OCI-LY7 (cell line): ENCODE data around the gene SULT6B1. TPM values are rescaled to one million over a fixed set of nuclear protein-coding genes. Genes with fewer than 3 reads are reported as not detected.
"Not testable (repeated sequence)": the region's sequence is repeated elsewhere in the genome, so short reads cannot be mapped to it uniquely, and the experiment has no call there.

Source experiments
- BruUV-seq: library from RNA; stranded (reverse); fragments of 400-500 nt; replicated peaks from 2 replicates; lab custom pipeline; 2021; lab: Mats Ljungman, UMichigan
- CTCF ChIA-PET: fragments of 300-600 bp; sonication (Branson Sonifier 250); formaldehyde crosslinking; loops from one replicate; lab custom pipeline; 2022; ENCODE audit warnings: antibody characterized with exemption; ENCODE audit not compliant: unreplicated experiment; lab: Charles Lee
- POLR2A ChIA-PET: fragments of 300-600 bp; sonication (Branson Sonifier 250); formaldehyde crosslinking; loops from one replicate; lab custom pipeline; 2022; ENCODE audit warnings: antibody characterized with exemption; lab: Charles Lee
- DNase-seq: peaks from one replicate; pipeline ENCODE4 v3.0.0-alpha.2; 2015; ENCODE audit warnings: low spot score
- H2AFZ ChIP-seq: fragments of 200-600 bp; sonication (generic), shearing (Covaris generic); 2 replicates; pipeline ENCODE4 v1.6.1; 2014; ENCODE audit warnings: mild to moderate bottlenecking, antibody characterized with exemption, low read length, moderate library complexity
- H3K27ac ChIP-seq: fragments of 200-600 bp; sonication (generic); 2 replicates; pipeline ENCODE4 v1.5.1; 2014; ENCODE audit warnings: mixed run types, low read depth, mild to moderate bottlenecking, moderate library complexity, low read length, inconsistent platforms; ENCODE audit not compliant: poor library complexity, severe bottlenecking
- H3K36me3 ChIP-seq: fragments of 200-600 bp; sonication (generic); 2 replicates; pipeline ENCODE4 v1.6.1; 2014; ENCODE audit warnings: mild to moderate bottlenecking, antibody characterized with exemption, low read length, moderate library complexity, mixed read lengths; ENCODE audit not compliant: insufficient read depth
- H3K4me1 ChIP-seq: fragments of 200-600 bp; sonication (generic); 2 replicates; pipeline ENCODE4 v1.5.1; 2014; ENCODE audit warnings: mild to moderate bottlenecking, low read length; ENCODE audit not compliant: insufficient read depth, poor library complexity, severe bottlenecking
- H3K4me2 ChIP-seq: fragments of 200-600 bp; sonication (generic); 2 replicates; pipeline ENCODE4 v1.6.1; 2014; ENCODE audit warnings: mild to moderate bottlenecking, low read length
- H3K4me3 ChIP-seq: fragments of 200-600 bp; sonication (generic); 2 replicates; pipeline ENCODE4 v1.5.1; 2014; ENCODE audit warnings: mild to moderate bottlenecking, low read depth, low read length; ENCODE audit not compliant: poor library complexity, severe bottlenecking
- H3K79me2 ChIP-seq: fragments of 200-600 bp; sonication (generic); 2 replicates; pipeline ENCODE4 v1.6.1; 2016; ENCODE audit warnings: low read depth, mild to moderate bottlenecking, low read length, moderate library complexity, mixed read lengths; ENCODE audit not compliant: insufficient read depth
- H3K9me2 ChIP-seq: fragments of 200-600 bp; sonication (generic); 2 replicates; pipeline ENCODE4 v1.6.1; 2016; ENCODE audit warnings: mild to moderate bottlenecking, low read length, mixed read lengths; ENCODE audit not compliant: insufficient read depth
- H3K9me3 ChIP-seq: fragments of 200-600 bp; sonication (generic); 2 replicates; pipeline ENCODE4 v1.6.1; 2014; ENCODE audit warnings: mild to moderate bottlenecking, mixed run types, low read length, mixed read lengths
- H4K20me1 ChIP-seq: fragments of 200-600 bp; sonication (generic); 2 replicates; pipeline ENCODE4 v1.6.1; 2014; ENCODE audit warnings: mild to moderate bottlenecking, antibody characterized with exemption, low read length, moderate library complexity, mixed read lengths; ENCODE audit not compliant: insufficient read depth
- EZH2phosphoT487 ChIP-seq: fragments of 200-600 bp; sonication (generic); IDR thresholded peaks from 2 replicates; pipeline ENCODE4 v1.6.1; 2018; ENCODE audit warnings: low read depth, borderline replicate concordance, mild to moderate bottlenecking, mixed run types, antibody characterized with exemption, low read length, moderate library complexity, mixed read lengths
- intact Hi-C: fragments of 100-400 bp; cut with micrococcal nuclease; formaldehyde crosslinking; loops from one replicate; pipeline ENCODE4 v1.10.0; 2022; ENCODE audit not compliant: unreplicated experiment
- total RNA-seq, 2 experiments: library from RNA; depleted of rRNA in 1 of 2; stranded (reverse); fragments of >200 nt in 1 of 2; shearing (Covaris generic) in 1 of 2; gene quantifications; 2 replicates each; pipeline ENCODE4 v1.2.3, GENCODE V29; 2014 to 2022
- TF ChIP-seq, protein P1 (sequence below): fragments of 200-600 bp; sonication (generic); conservative IDR thresholded peaks from 2 replicates; pipeline ENCODE4 v1.5.1; 2014; ENCODE audit warnings: mild to moderate bottlenecking, antibody characterized with exemption, low read length, moderate library complexity, mixed read lengths

The SULT6B1 gene
- total RNA-seq, 2 experiments from 2014 or later, result not detected

- H3K79me2 ChIP-seq, result peaks cover 9% of the 10 kb centered on the region; the same call in 1 of the 2 replicates
- ChIA-PET CTCF (no interaction called here), POLR2A (interaction anchor here (0.6 to 1.2 kb wide), 3 partner anchors 37 to 845 kb away, joined by 3 to 4 read pairs (median 3); no protein-coding TSS in a partner anchor)
- H3K27ac ChIP-seq, result peak overlapping the region; percentile 16
- no peak overlapping the region for H2AFZ ChIP-seq
- no peak for DNase-seq
- H3K9me2 ChIP-seq, result no peaks in the 10 kb centered on the region
- H4K20me1 ChIP-seq, result peaks cover 5% of the 10 kb centered on the region; the same call in 1 of the 2 replicates
- no TSS peak for BruUV-seq
- H3K4me1 ChIP-seq, result peaks cover 12% of the 10 kb centered on the region
- intact Hi-C loops, result no loop called here
- no peak overlapping the region for H3K4me3 ChIP-seq
- no peaks in the 10 kb centered on the region for H3K9me3 ChIP-seq
- H3K36me3 ChIP-seq, result peaks cover 97% of the 10 kb centered on the region
- TF ChIP-seq, protein P1, sequence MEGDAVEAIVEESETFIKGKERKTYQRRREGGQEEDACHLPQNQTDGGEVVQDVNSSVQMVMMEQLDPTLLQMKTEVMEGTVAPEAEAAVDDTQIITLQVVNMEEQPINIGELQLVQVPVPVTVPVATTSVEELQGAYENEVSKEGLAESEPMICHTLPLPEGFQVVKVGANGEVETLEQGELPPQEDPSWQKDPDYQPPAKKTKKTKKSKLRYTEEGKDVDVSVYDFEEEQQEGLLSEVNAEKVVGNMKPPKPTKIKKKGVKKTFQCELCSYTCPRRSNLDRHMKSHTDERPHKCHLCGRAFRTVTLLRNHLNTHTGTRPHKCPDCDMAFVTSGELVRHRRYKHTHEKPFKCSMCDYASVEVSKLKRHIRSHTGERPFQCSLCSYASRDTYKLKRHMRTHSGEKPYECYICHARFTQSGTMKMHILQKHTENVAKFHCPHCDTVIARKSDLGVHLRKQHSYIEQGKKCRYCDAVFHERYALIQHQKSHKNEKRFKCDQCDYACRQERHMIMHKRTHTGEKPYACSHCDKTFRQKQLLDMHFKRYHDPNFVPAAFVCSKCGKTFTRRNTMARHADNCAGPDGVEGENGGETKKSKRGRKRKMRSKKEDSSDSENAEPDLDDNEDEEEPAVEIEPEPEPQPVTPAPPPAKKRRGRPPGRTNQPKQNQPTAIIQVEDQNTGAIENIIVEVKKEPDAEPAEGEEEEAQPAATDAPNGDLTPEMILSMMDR, result no peak
- TF ChIP-seq EZH2phosphoT487, result no peak
- no peak overlapping the region for H3K4me2 ChIP-seq
Measured at GRCh38 chr2:37215250-37215649, 26.8 kb upstream of the SULT6B1 start.

GRCh38 chr2:37211939-37212338 is 23.5 kb upstream of the SULT6B1 start:
- peaks cover 35% of the 10 kb centered on the region; the same call in 1 of the 2 replicates for H3K79me2 ChIP-seq
- intact Hi-C loops, result no loop called here
- H3K36me3 ChIP-seq, result peaks cover 99% of the 10 kb centered on the region
- H2AFZ ChIP-seq, result no peak overlapping the region
- H4K20me1 ChIP-seq, result peaks cover 5% of the 10 kb centered on the region; the same call in 1 of the 2 replicates
- peaks cover 22% of the 10 kb centered on the region for H3K9me3 ChIP-seq
- no peaks in the 10 kb centered on the region for H3K9me2 ChIP-seq
- H3K27ac ChIP-seq, result no peak overlapping the region
- no peak for DNase-seq
- H3K4me3 ChIP-seq, result no peak overlapping the region
- TF ChIP-seq EZH2phosphoT487, result no peak
- TF ChIP-seq, protein P1, result no peak
- ChIA-PET CTCF (no interaction called here), POLR2A (interaction anchor here (2.0 to 2.2 kb wide), 2 partner anchors 15 to 20 kb away, joined by 5 to 7 read pairs; partner anchors contain the start of genes CEBPZ, CEBPZOS and NDUFAF7)
- no peak overlapping the region for H3K4me2 ChIP-seq
- H3K4me1 ChIP-seq, result peaks cover 12% of the 10 kb centered on the region
- BruUV-seq, result no TSS peak

DNA sequence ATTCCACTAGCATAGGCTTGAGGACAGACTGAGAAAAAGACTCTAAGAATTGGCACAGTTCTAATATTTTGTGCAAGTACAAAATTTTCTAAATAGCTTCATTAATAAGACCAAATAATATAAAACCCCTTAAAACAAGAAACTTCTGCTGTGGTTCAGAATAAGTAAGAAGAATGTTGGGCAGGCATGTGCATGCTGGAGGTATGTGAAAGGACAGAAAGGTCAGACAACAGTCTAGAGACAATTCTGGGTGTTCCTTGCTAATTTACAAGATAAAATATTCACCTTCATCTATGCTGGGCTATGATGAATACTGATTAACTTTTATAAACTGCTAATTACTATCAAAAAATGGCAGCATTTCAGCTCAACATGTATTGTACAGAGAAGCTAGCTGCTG is 22.7 kb upstream of the SULT6B1 start:
- H3K36me3 ChIP-seq, result peaks cover 99% of the 10 kb centered on the region

GRCh38 chr2:37206760-37207159 is 18.3 kb upstream of the SULT6B1 start:
- TSS peak; percentile 8 for BruUV-seq
- H3K9me2 ChIP-seq, H3K4me1 ChIP-seq, H3K27ac ChIP-seq, intact Hi-C loops, H2AFZ ChIP-seq, H3K4me3 ChIP-seq, H4K20me1 ChIP-seq, H3K4me2 ChIP-seq, DNase-seq, CTCF ChIA-PET: not testable (repeated sequence)
- Histone ChIP-seq H3K79me2 (peaks cover 74% of the 10 kb centered on the region; the same call in 1 of the 2 replicates), H3K36me3 (peaks cover 100% of the 10 kb centered on the region), H3K9me3 (peaks cover 33% of the 10 kb centered on the region)
- POLR2A ChIA-PET, result interaction anchor here (0.6 kb wide), 1 partner anchor 1064 kb away, joined by 3 read pairs; no protein-coding TSS in a partner anchor

More for the DNA sequence above, 22.7 kb upstream of the SULT6B1 start:
- Histone ChIP-seq H3K27ac (no peak overlapping the region), H3K4me3 (no peak overlapping the region), H2AFZ (no peak overlapping the region), H3K79me2 (peaks cover 38% of the 10 kb centered on the region; the same call in 1 of the 2 replicates), H3K4me2 (no peak overlapping the region), H3K9me3 (peaks cover 22% of the 10 kb centered on the region), H3K4me1 (peaks cover 12% of the 10 kb centered on the region), H3K9me2 (no peaks in the 10 kb centered on the region), H4K20me1 (peaks cover 5% of the 10 kb centered on the region; the same call in 1 of the 2 replicates)
- ChIA-PET CTCF (no interaction called here), POLR2A (interaction anchor here (1.0 to 2.2 kb wide), 3 partner anchors 14 to 22 kb away, joined by 3 to 7 read pairs (median 5); partner anchors contain the start of genes CEBPZ, CEBPZOS and NDUFAF7)
- intact Hi-C loops, result no loop called here
- DNase-seq, result no peak
- TF ChIP-seq EZH2phosphoT487, result no peak
- TF ChIP-seq, protein P1, result no peak
- BruUV-seq, result no TSS peak
